ENCODE data around the gene TNFRSF1A. TPM values are rescaled to one million over a fixed set of nuclear protein-coding genes. Genes with fewer than 3 reads are reported as not detected.

TNFRSF1A gene
- total RNA-seq, 1 donor from 2014 or later: 271 TPM

DNA sequence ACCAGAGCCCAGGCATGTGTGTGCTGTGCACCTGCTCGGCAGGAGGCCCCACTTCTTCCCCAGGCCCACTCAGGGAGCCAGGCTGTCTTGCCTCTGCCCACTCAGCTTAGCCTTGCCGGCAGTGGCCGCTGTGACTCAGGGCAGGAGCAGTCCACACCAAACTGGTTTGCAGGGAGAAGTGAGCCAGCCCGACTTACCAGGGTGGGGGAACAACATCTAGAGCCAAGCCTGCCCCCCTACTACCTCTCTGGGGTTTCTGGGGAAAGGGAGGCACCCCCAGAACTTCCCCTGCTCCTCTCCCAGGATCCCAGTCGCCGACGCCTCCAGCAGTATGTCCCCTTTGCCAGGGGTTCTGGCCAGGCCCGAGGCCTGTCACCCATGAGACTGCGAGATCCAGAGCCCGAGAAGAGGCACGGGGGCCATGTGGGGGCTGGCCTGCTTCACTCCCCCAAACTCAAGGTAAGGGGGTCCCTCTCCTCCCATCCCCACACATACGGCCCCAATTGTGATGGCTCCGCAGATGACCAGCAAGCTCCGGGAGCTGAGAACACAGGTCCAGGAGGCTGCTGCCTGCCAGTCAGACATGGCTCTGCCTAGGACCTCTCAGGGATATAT is 28.4 kb downstream of the TNFRSF1A start:
- Histone ChIP-seq H3K27ac (peak overlapping the region; percentile 78), H3K36me3 (no peaks in the 10 kb centered on the region)
- no peak for DNase-seq (ENCODE audit: extremely low spot score in 2 of 2)

DNA sequence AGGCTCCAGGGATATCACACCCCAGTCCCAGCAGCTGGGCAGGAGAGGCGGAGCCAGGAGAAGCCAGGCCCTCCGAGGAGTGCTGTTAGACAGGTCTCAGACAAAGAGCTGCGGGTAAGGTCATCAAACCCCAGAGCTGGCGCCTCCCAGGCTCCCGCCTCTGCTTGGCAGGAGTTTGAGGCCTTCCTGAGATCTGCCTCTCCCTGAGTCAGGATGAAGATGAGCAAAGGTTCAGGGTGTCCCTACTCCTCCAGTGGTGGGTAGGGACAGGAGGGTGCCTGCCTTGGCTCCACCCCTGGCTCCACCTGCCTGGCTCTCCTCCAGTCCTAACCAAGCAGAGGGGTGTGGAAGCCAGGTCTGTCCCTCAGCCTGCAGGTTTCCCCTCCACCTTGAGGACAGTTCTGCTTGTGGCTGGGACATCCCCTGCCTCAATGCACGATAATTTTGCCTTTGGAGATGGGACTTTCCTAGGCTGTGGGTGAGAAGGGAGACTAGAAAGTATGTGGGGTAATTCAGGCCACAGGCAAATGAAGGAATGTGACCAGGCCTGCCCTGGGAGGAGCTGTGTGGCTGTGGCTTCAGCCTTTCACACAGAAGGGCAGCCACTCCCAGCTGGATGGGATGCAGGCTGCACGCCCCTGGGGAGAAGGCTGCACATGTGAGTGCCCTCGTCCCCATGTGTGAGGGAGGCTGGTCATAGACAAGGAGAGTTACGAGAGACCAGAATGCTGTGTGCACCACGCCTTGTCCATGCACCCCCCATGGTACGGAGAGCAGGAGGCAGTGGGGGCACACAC is 29.1 kb downstream of the TNFRSF1A start:
- TF ChIP-seq POLR2AphosphoS5 (IDR thresholded peaks at IDR 0.05; ENCODE audit: insufficient read depth in 1 of 2, low read depth in 1 of 2) (peak; percentile 56 to 61), CTCF (IDR thresholded peaks at IDR 0.05) (no peak), POLR2A (IDR thresholded peaks at IDR 0.05) (no peak)
- H3K4me3 ChIP-seq: no peak overlapping the region
- DNase-seq (ENCODE audit: extremely low spot score in 2 of 2): no peak
- H3K27me3 ChIP-seq: no peaks in the 10 kb centered on the region
- intact Hi-C loops (cut with DNase I): no loop called here
- H3K9me3 ChIP-seq: no peaks in the 10 kb centered on the region
- H3K27ac ChIP-seq: peak overlapping the region; percentile 78
- peaks cover 32% of the 10 kb centered on the region for H3K4me1 ChIP-seq
- no peaks in the 10 kb centered on the region for H3K36me3 ChIP-seq

More for the DNA sequence above, 28.4 kb downstream of the TNFRSF1A start:
- TF ChIP-seq POLR2AphosphoS5 (IDR thresholded peaks at IDR 0.05; ENCODE audit: insufficient read depth in 1 of 2, low read depth in 1 of 2): no peak
- no peak for TF ChIP-seq CTCF (IDR thresholded peaks at IDR 0.05)
- TF ChIP-seq POLR2A (IDR thresholded peaks at IDR 0.05): no peak
- no peak overlapping the region for H3K4me3 ChIP-seq
- no peaks in the 10 kb centered on the region for H3K27me3 ChIP-seq
- H3K4me1 ChIP-seq: peaks cover 26% of the 10 kb centered on the region
- no peaks in the 10 kb centered on the region for H3K9me3 ChIP-seq
- intact Hi-C loops (cut with DNase I): no loop called here

DNA sequence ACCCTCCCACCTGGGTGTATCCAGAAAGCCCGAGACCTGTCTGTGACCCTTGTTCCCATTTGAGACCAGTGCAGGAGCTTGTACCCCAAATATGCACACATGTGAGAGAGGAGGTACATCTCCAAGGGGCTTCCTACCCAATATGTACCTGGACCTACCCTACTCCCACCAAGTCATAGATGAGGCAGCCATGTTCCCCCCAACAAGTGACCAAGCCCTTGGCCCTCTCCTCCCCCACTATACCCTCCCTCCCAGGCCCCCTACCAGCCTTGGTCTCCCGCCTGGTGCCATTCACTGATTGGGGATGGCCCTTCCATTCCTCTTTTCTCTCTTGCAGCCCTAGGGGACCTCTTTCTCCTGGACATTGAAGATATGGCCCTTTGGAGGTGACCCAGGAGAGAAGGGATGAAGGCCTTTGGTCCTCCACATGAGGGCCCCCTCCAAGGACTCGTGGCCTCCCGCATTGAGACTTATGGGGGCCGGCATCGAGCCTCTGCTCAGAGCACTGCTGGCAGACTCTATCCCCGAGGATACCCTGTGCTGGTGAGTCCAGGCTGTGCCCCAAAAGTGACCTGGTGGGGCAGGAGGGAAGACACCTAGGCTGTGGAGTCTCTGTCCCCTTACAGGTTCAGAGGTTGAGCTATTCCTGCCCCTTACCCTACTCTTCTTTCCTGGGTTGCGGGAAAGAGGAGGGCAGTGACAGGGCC is 29.9 kb downstream of the TNFRSF1A start:
- no peak overlapping the region for H3K4me3 ChIP-seq
- H3K27ac ChIP-seq: peak overlapping the region; percentile 78

GRCh38 chr12:6310771-6311610 is 30.9 kb downstream of the TNFRSF1A start:
- no peak for DNase-seq (ENCODE audit: extremely low spot score in 2 of 2)
- TF ChIP-seq POLR2AphosphoS5 (IDR thresholded peaks at IDR 0.05; ENCODE audit: insufficient read depth in 1 of 2, low read depth in 1 of 2) (no peak), CTCF (IDR thresholded peaks at IDR 0.05) (no peak), POLR2A (IDR thresholded peaks at IDR 0.05) (no peak)

More for the DNA sequence above, 29.9 kb downstream of the TNFRSF1A start:
- no peak for TF ChIP-seq POLR2A (IDR thresholded peaks at IDR 0.05)
- TF ChIP-seq POLR2AphosphoS5 (IDR thresholded peaks at IDR 0.05; ENCODE audit: insufficient read depth in 1 of 2, low read depth in 1 of 2): no peak
- no peak for TF ChIP-seq CTCF (IDR thresholded peaks at IDR 0.05)
- intact Hi-C loops (cut with DNase I): no loop called here
- DNase-seq (ENCODE audit: extremely low spot score in 2 of 2): no peak
- Histone ChIP-seq H3K4me1 (peaks cover 39% of the 10 kb centered on the region), H3K36me3 (no peaks in the 10 kb centered on the region), H3K9me3 (no peaks in the 10 kb centered on the region), H3K27me3 (no peaks in the 10 kb centered on the region)

More at GRCh38 chr12:6310771-6311610, 30.9 kb downstream of the TNFRSF1A start:
- Histone ChIP-seq H3K27ac (peak overlapping the region; percentile 78), H3K36me3 (no peaks in the 10 kb centered on the region), H3K4me1 (peaks cover 44% of the 10 kb centered on the region), H3K27me3 (no peaks in the 10 kb centered on the region), H3K4me3 (peak overlapping the region; percentile 42 to 51), H3K9me3 (no peaks in the 10 kb centered on the region)
- intact Hi-C loops (cut with DNase I): no loop called here
